ENCODE measurements around the gene KCNH6. TPM values are rescaled to one million over a fixed set of nuclear protein-coding genes. Genes with fewer than 3 reads are reported as not detected.
A peak's percentile ranks its signal among the peaks of the same experiment; 100 is the strongest.

The KCNH6 gene
- total and polyA plus RNA-seq, 9 of the 15 experiments (the other 6 are each of a cell fraction or from before 2014, with no cell fraction given) = not detected

GRCh38 chr17:63550817-63551639, 27.9 kb downstream of the KCNH6 start (continued):
- peak; percentile 3; the same call in 1 of the 2 replicates for TF ChIP-seq MYC (IDR thresholded peaks at IDR 0.05; ENCODE audit: low read depth, low read length)
- no peak for TF ChIP-seq MYC (CRISPR knock-in tag; IDR thresholded peaks at IDR 0.05; ENCODE audit: borderline replicate concordance, low read depth)
- TF ChIP-seq HMBOX1 (IDR thresholded peaks at IDR 0.05) = 0 out of 2 replicates have a peak, but pooled peaks have one; percentile 25
- TF ChIP-seq RREB1 (CRISPR knock-in tag; IDR thresholded peaks at IDR 0.05) = no peak
- TF ChIP-seq TEAD1 (CRISPR knock-in tag; IDR thresholded peaks at IDR 0.05) = peak in 1 of 2 experiments; percentile 37; a peak in 1 of 4 replicates
- no peak for TF ChIP-seq NR4A1 (CRISPR knock-in tag; IDR thresholded peaks at IDR 0.05)
- 0 out of 2 replicates have a peak, but pooled peaks have one; percentile 1 for TF ChIP-seq NR4A1 (tag; IDR thresholded peaks at IDR 0.05)
- TF ChIP-seq FOXP1 (CRISPR knock-in tag; IDR thresholded peaks at IDR 0.05) = 0 out of 2 replicates have a peak, but pooled peaks have one; percentile 77
- TF ChIP-seq BCL6 (CRISPR knock-in tag; IDR thresholded peaks at IDR 0.05) = no peak
- TF ChIP-seq CREM (IDR thresholded peaks at IDR 0.05; ENCODE audit: low read depth) = 0 out of 2 replicates have a peak, but pooled peaks have one; percentile 12
